Astrocyte (in vitro differentiated cells and primary cell): ENCODE measurements around the gene MAP1B.

ENCODE experiments used
- EZH2 ChIP-seq: IDR thresholded peaks from 2 replicates; pipeline ENCODE4 v1.6.1; 2012; ENCODE audit warnings: mild to moderate bottlenecking, low read length, inconsistent platforms; ENCODE audit not compliant: insufficient read depth
- TF ChIP-seq, protein P1 (sequence below): IDR thresholded peaks from 2 replicates; pipeline ENCODE4 v1.5.1; 2011; ENCODE audit warnings: low read depth, mild to moderate bottlenecking, inconsistent platforms, low read length, moderate library complexity; ENCODE audit not compliant: insufficient read depth

DNA sequence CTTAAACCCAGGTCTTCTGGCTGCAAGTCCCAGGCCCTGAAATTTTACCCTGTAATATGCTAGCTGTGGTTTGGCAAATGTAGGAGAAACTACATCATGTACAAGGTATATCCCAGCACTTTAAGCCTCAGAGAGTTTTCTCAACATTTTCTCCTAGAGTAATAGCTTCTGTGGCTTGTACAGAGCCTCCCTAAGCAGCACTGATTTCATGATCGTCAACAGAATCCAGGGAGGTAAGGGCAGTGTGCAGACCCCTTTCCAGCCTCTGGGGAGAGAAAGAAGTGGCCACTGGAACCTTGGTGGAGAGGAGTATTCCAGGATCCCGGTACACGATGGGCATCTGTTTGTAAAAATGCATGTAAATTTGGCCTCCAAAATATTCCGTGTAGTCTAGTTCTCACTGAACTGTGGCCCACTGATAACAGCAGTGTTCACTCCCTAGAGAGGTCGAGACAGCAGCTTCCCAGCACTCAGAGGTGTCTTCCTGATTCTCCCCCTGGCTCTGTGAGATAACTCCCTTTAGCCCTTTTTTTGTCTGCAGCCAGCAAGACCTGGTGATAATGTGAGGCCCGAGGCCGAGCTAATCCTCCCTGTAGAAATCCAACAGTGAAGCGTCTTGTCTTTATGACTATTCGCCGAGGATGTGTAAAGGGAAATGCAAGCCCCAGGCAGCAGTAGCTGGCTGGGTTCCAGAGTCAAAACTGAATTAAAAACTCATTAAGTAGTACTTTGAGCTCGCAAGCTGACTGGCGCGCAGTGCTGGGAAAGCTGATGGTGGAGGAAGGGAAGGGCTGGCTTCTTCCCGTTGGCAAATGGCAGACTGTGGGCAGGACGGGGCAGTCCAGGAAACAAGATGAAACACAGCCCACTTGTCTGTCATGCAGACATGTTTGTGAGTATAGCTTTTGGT is 59.0 kb downstream of the MAP1B start:
- TF ChIP-seq, protein P1, sequence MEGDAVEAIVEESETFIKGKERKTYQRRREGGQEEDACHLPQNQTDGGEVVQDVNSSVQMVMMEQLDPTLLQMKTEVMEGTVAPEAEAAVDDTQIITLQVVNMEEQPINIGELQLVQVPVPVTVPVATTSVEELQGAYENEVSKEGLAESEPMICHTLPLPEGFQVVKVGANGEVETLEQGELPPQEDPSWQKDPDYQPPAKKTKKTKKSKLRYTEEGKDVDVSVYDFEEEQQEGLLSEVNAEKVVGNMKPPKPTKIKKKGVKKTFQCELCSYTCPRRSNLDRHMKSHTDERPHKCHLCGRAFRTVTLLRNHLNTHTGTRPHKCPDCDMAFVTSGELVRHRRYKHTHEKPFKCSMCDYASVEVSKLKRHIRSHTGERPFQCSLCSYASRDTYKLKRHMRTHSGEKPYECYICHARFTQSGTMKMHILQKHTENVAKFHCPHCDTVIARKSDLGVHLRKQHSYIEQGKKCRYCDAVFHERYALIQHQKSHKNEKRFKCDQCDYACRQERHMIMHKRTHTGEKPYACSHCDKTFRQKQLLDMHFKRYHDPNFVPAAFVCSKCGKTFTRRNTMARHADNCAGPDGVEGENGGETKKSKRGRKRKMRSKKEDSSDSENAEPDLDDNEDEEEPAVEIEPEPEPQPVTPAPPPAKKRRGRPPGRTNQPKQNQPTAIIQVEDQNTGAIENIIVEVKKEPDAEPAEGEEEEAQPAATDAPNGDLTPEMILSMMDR = no peak
- TF ChIP-seq EZH2 = no peak
